Peyer's patch (tissue), 4 donors: ENCODE results near the gene RASSF8.

Source experiments
- POLR2A ChIP-seq, 2 donors: fragments of 450-650 bp; IDR thresholded peaks; one replicate each; pipeline ENCODE4 v1.5.1; 2017; ENCODE audit warnings: antibody characterized with exemption in 2 of 2, mild to moderate bottlenecking in 2 of 2, moderate library complexity in 2 of 2
- TF ChIP-seq, protein P1 (sequence below), 6 experiments: fragments of 450-650 bp in 4 of 6; fragments of 200-600 bp in 2 of 6; sonication (generic) in 1 of 6; IDR thresholded peaks; one replicate each; pipeline ENCODE4 v1.5.1; 2017 to 2019; ENCODE audit warnings: antibody characterized with exemption in 6 of 6, mild to moderate bottlenecking in 3 of 6, moderate library complexity in 1 of 6

DNA sequence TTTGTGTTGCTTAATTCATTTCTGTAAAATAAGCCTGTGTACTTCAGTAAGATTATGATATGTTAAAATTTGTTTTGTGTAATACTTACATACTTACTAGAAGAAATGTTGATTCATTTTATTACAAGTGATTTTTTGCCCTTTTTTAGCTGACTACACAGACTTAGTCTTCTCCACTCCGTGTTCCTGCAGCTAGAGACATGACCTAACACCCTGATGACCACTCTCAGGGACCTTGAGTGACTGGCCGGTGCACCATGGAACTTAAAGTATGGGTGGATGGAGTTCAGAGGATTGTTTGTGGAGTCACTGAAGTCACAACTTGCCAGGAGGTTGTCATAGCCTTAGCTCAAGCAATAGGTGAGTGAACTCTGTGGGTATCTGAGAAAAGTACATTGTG lies 96.6 kb downstream of the RASSF8 start:
- TF ChIP-seq, protein P1, sequence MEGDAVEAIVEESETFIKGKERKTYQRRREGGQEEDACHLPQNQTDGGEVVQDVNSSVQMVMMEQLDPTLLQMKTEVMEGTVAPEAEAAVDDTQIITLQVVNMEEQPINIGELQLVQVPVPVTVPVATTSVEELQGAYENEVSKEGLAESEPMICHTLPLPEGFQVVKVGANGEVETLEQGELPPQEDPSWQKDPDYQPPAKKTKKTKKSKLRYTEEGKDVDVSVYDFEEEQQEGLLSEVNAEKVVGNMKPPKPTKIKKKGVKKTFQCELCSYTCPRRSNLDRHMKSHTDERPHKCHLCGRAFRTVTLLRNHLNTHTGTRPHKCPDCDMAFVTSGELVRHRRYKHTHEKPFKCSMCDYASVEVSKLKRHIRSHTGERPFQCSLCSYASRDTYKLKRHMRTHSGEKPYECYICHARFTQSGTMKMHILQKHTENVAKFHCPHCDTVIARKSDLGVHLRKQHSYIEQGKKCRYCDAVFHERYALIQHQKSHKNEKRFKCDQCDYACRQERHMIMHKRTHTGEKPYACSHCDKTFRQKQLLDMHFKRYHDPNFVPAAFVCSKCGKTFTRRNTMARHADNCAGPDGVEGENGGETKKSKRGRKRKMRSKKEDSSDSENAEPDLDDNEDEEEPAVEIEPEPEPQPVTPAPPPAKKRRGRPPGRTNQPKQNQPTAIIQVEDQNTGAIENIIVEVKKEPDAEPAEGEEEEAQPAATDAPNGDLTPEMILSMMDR (IDR thresholded peaks at IDR 0.05) = no peak
- TF ChIP-seq POLR2A (IDR thresholded peaks at IDR 0.05) = no peak
